OCI-M2 (cell line): ENCODE measurements around the gene NEK6.

Experiments
- DNase-seq: peaks from one replicate; lab custom pipeline; 2025; ENCODE audit not compliant: unreplicated experiment; lab: John Stamatoyannopoulos, UW

The NEK6 gene

GRCh38 chr9:124260769-124261603, 3.2 kb downstream of the NEK6 start:
- DNase-seq = no peak

GRCh38 chr9:124261736-124262648, 4.2 kb downstream of the NEK6 start:
- no peak for DNase-seq

- no peak for DNase-seq
Measured at GRCh38 chr9:124262649-124262972, 4.9 kb downstream of the NEK6 start.

- DNase-seq = no peak
Measured at GRCh38 chr9:124263213-124263612, 5.5 kb downstream of the NEK6 start.

GRCh38 chr9:124263800-124264426, 6.2 kb downstream of the NEK6 start:
- no peak for DNase-seq

GRCh38 chr9:124264823-124265233, 7.1 kb downstream of the NEK6 start:
- no peak for DNase-seq

- DNase-seq = no peak
Measured at GRCh38 chr9:124265551-124265950, 7.8 kb downstream of the NEK6 start.

GRCh38 chr9:124266139-124266825, 8.5 kb downstream of the NEK6 start:
- no peak for DNase-seq

GRCh38 chr9:124266826-124267201, 9.1 kb downstream of the NEK6 start:
- no peak for DNase-seq

- DNase-seq = no peak
Measured at GRCh38 chr9:124267271-124267807, 9.6 kb downstream of the NEK6 start.

- DNase-seq = no peak
Measured at GRCh38 chr9:124268248-124268647, 10.5 kb downstream of the NEK6 start.

GRCh38 chr9:124268661-124269060, 10.9 kb downstream of the NEK6 start:
- no peak for DNase-seq

GRCh38 chr9:124269556-124269955, 11.8 kb downstream of the NEK6 start:
- no peak for DNase-seq

GRCh38 chr9:124270504-124271335, 13.0 kb downstream of the NEK6 start:
- DNase-seq = no peak

GRCh38 chr9:124271660-124272059, 13.9 kb downstream of the NEK6 start:
- DNase-seq = no peak

GRCh38 chr9:124272118-124272517, 14.4 kb downstream of the NEK6 start:
- DNase-seq = no peak

GRCh38 chr9:124272979-124273378, 15.2 kb downstream of the NEK6 start:
- no peak for DNase-seq

- no peak for DNase-seq
Measured at GRCh38 chr9:124273427-124274160, 15.8 kb downstream of the NEK6 start.

- DNase-seq = no peak
Measured at GRCh38 chr9:124274226-124274625, 16.5 kb downstream of the NEK6 start.
